ENCODE data around the gene TCEAL5. TPM values are rescaled to one million over a fixed set of nuclear protein-coding genes. Genes with fewer than 3 reads are reported as not detected.
"Not testable (repeated sequence)": the region's sequence is repeated elsewhere in the genome, so short reads cannot be mapped to it uniquely, and the experiment has no call there.

The TCEAL5 gene, protein sequence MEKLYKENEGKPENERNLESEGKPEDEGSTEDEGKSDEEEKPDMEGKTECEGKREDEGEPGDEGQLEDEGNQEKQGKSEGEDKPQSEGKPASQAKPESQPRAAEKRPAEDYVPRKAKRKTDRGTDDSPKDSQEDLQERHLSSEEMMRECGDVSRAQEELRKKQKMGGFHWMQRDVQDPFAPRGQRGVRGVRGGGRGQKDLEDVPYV
- total RNA-seq: not detected
- 1 to 10 TPM; 1.4 to 2.0 (median 1.7) TPM for polyA plus RNA-seq (ENCODE audit: insufficient read length in 6 of 6)
- long read RNA-seq, donor 1, partial matches to known transcripts: 0 of 3 reads
- long read RNA-seq, donor 1, other reads (novel, unspliced or antisense): 0 of 3 reads
- long read RNA-seq, donor 2, partial matches to known transcripts: 0 of 2 reads
- long read RNA-seq, donor 2, other reads (novel, unspliced or antisense): 0 of 2 reads
- long read RNA-seq, donor 3, partial matches to known transcripts: 440 of 468 reads
- long read RNA-seq, donor 3, other reads (novel, unspliced or antisense): 25 of 468 reads
- long read RNA-seq, donor 4, partial matches to known transcripts: 0 of 1 reads
- long read RNA-seq, donor 4, other reads (novel, unspliced or antisense): 0 of 1 reads
- long read RNA-seq, donor 5, partial matches to known transcripts: 50 of 63 reads
- long read RNA-seq, donor 5, other reads (novel, unspliced or antisense): 11 of 63 reads
- long read RNA-seq, donor 6: 0 reads
- long read RNA-seq, donor 7, partial matches to known transcripts: 21 of 217 reads
- long read RNA-seq, donor 7, other reads (novel, unspliced or antisense): 195 of 217 reads
- long read RNA-seq, donor 8, partial matches to known transcripts: 186 of 262 reads
- long read RNA-seq, donor 8, other reads (novel, unspliced or antisense): 76 of 262 reads
- long read RNA-seq, donor 9, partial matches to known transcripts: 0 of 1 reads
- long read RNA-seq, donor 9, other reads (novel, unspliced or antisense): 0 of 1 reads
- long read RNA-seq, donor 10: 0 reads
- long read RNA-seq, donor 11, transcript TCEAL5-201 (3 exons, 1,168 nt): major isoform, 39 of 241 reads
- long read RNA-seq, donor 11, partial matches to known transcripts: 20 of 241 reads
- long read RNA-seq, donor 11, other reads (novel, unspliced or antisense): 182 of 241 reads
- long read RNA-seq, donor 12, partial matches to known transcripts: 0 of 2 reads
- long read RNA-seq, donor 12, other reads (novel, unspliced or antisense): 0 of 2 reads

DNA sequence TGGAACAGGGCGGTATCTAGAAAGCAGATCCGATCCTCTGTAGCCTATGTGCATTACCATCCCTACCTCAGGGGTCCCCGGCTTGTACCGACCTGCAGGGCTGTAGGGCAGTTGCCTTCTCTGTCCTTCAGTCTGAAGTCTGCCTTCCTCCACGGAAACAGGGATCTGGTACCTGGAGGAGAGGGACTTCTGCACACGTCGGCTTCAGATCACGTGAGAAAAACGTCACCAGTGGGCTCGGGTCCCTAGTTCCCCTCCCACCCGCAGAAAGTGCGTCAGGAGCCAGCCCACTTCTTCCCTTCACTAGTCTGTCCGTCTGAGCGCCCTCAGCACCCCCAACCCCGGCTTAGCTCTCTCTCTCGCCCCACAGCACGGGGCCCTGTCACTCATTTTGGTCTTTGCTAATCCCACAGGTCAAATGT lies at the start of gene TCEAL5:
TSS of gene TCEAL5 (minus strand) at position 170 of the 422 bp plus-strand sequence. CDS start 2,187 bp downstream, outside the sequence.
- no peaks in the 10 kb centered on the region for H3K9me3 ChIP-seq
- intact Hi-C loops (cut with DNase I): no loop called here
- H3K27ac ChIP-seq: no peak within 1 kb of the TSS
- TF ChIP-seq, protein P1, sequence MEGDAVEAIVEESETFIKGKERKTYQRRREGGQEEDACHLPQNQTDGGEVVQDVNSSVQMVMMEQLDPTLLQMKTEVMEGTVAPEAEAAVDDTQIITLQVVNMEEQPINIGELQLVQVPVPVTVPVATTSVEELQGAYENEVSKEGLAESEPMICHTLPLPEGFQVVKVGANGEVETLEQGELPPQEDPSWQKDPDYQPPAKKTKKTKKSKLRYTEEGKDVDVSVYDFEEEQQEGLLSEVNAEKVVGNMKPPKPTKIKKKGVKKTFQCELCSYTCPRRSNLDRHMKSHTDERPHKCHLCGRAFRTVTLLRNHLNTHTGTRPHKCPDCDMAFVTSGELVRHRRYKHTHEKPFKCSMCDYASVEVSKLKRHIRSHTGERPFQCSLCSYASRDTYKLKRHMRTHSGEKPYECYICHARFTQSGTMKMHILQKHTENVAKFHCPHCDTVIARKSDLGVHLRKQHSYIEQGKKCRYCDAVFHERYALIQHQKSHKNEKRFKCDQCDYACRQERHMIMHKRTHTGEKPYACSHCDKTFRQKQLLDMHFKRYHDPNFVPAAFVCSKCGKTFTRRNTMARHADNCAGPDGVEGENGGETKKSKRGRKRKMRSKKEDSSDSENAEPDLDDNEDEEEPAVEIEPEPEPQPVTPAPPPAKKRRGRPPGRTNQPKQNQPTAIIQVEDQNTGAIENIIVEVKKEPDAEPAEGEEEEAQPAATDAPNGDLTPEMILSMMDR (IDR thresholded peaks at IDR 0.05): no peak
- ATAC-seq (no peak), DNase-seq (peak in 2 of 4 donors; percentile 18 to 22)
- peaks cover 21 to 22% of the 10 kb centered on the region in 2 donors for H3K27me3 ChIP-seq
- no peak within 1 kb of the TSS for H3K4me3 ChIP-seq
- no peaks in the 10 kb centered on the region for H3K4me1 ChIP-seq
- H3K36me3 ChIP-seq: no peaks in the 10 kb centered on the region

DNA sequence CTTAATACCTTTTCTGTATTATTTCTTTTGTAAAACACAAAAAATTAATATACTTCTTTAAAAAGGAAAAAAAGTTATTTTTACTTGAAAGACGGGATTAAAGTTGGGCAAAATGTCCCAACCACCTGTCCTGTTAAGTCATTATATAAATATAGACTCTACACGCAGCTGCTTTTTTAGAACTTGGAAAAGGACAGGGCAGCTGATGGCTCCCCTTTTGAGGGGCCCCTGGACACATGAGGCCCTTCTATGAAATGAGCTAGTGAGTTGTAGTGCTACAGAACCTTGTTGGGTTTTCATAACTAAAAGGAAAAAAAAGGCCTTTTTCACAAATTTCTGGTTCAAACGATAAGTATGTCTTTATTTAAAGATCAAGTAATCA lies 34.8 kb upstream of the TCEAL5 start:
- H3K9me3 ChIP-seq: no peaks in the 10 kb centered on the region
- intact Hi-C loops (cut with DNase I): no loop called here
- no peaks in the 10 kb centered on the region for H3K36me3 ChIP-seq
- peaks cover 15 to 18% of the 10 kb centered on the region in 2 donors for H3K27me3 ChIP-seq
- TF ChIP-seq, protein P1 (IDR thresholded peaks at IDR 0.05): no peak
- ATAC-seq (no peak), DNase-seq (no peak)
- no peaks in the 10 kb centered on the region for H3K4me1 ChIP-seq
- H3K27ac ChIP-seq: no peak overlapping the region
- H3K4me3 ChIP-seq: no peak overlapping the region

DNA sequence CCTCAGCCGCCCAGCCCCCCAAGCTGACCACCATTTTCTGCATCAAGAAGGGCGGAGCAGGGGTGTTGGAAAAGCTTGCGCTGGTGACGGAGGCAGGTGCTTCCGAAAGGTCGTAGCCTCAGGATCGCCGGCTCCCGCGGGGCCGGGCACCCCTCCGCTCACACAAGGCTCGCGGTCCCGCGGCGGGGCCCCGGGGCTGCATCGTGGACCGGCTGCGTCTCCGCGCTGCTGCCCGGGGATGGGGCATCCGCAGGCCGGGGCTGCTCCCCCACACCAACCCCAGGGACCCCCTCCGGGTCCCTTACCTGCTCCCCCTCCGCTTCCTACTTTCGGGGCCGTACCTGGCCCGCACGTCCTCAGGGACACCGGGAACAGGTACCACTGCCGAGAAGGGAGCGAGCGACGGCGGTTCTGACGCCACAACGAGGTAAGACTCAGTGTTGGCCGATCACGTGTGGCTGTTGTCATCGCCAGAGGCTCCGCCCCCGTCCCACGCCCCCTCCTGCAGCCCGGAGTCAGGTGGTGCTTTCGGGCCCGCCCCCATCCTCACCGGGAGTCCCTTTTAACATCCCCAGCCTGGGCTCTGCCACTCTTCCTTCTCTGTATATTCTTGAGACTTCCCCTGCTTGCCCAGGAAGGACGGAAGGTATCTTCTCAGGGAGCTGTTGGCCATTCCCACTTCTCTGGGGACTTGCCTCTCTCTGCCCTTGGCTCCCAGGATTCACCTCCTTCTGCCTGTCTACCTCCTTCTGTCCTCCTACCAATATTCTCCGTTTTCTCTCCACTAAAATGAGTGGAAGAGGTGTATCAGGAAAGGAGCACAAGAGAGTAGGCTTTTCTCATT lies 34.2 kb upstream of the TCEAL5 start, which contains the start of gene BEX2:
TSS of gene BEX2 (minus strand) at position 436 of the 844 bp plus-strand sequence. CDS start 1,014 bp downstream, outside the sequence.
- no peak within 1 kb of the TSS for H3K27ac ChIP-seq
- peaks cover 18 to 20% of the 10 kb centered on the region in 2 donors for H3K27me3 ChIP-seq
- H3K9me3 ChIP-seq: no peaks in the 10 kb centered on the region
- intact Hi-C loops (cut with DNase I): no loop called here
- no peaks in the 10 kb centered on the region for H3K36me3 ChIP-seq
- peak in 3 of 4 donors; percentile 70 to 86 (median 81) for DNase-seq
- peak within 1 kb of the TSS; percentile 27 to 43 for H3K4me3 ChIP-seq
- TF ChIP-seq, protein P1 (IDR thresholded peaks at IDR 0.05): no peak
- no peaks in the 10 kb centered on the region for H3K4me1 ChIP-seq
- peak; percentile 100 for ATAC-seq

GRCh38 chrX:103309860-103310554 lies 33.5 kb upstream of the TCEAL5 start:
- no peaks in the 10 kb centered on the region for H3K9me3 ChIP-seq
- H3K4me3 ChIP-seq: peak overlapping the region; percentile 27 to 43
- no peak overlapping the region for H3K27ac ChIP-seq
- TF ChIP-seq, protein P1 (IDR thresholded peaks at IDR 0.05): no peak
- DNase-seq: no peak
- ATAC-seq: peak; percentile 40
- peaks cover 18 to 20% of the 10 kb centered on the region in 2 donors for H3K27me3 ChIP-seq
- no peaks in the 10 kb centered on the region for H3K36me3 ChIP-seq
- no peaks in the 10 kb centered on the region for H3K4me1 ChIP-seq
- intact Hi-C loops (cut with DNase I): no loop called here

GRCh38 chrX:103305666-103306065 lies 29.1 kb upstream of the TCEAL5 start:
- intact Hi-C loops (cut with DNase I): not testable (repeated sequence)

More at GRCh38 chrX:103305666-103306065, 29.1 kb upstream of the TCEAL5 start:
- H3K27me3 ChIP-seq: peaks cover 11 to 14% of the 10 kb centered on the region in 2 donors
- H3K4me3 ChIP-seq, DNase-seq, H3K36me3 ChIP-seq, H3K27ac ChIP-seq, H3K4me1 ChIP-seq, H3K9me3 ChIP-seq, ATAC-seq: not testable (repeated sequence)

Data from left lung (tissue), 14 donors.